ENCODE data around the gene SNX32.

The SNX32 gene

GRCh38 chr11:65869643-65870306 is 36.0 kb downstream of the SNX32 start:
- DNase-seq: no peak

- no peak for DNase-seq
Observed at GRCh38 chr11:65870307-65870658, 36.5 kb downstream of the SNX32 start.

GRCh38 chr11:65870706-65871681 is 37.2 kb downstream of the SNX32 start:
- DNase-seq: no peak

GRCh38 chr11:65871811-65872548 is 38.2 kb downstream of the SNX32 start:
- no peak for DNase-seq

- no peak for DNase-seq
Observed at GRCh38 chr11:65872586-65873317, 39.0 kb downstream of the SNX32 start, which contains the start of gene EFEMP2. Gene EFEMP2, minus strand, starts transcription at chr11:65872800. Its CDS starts 446 bp downstream, at chr11:65872354.

GRCh38 chr11:65873318-65874156 is 39.8 kb downstream of the SNX32 start:
- DNase-seq: peak; percentile 93

GRCh38 chr11:65879617-65880016 is 45.9 kb downstream of the SNX32 start, which contains the start of gene CTSW:
Gene CTSW, plus strand, starts transcription at chr11:65879837. Its CDS starts 18 bp downstream, at chr11:65879855.
- no peak for DNase-seq

- DNase-seq: no peak
Observed at GRCh38 chr11:65880027-65880426, 46.3 kb downstream of the SNX32 start.

- DNase-seq: no peak
Observed at GRCh38 chr11:65880844-65881421, 47.2 kb downstream of the SNX32 start.

- DNase-seq: no peak
Observed at GRCh38 chr11:65882120-65883057, 48.6 kb downstream of the SNX32 start.

GRCh38 chr11:65883058-65883761 is 49.4 kb downstream of the SNX32 start:
- no peak for DNase-seq

GRCh38 chr11:65883786-65884715 is 50.3 kb downstream of the SNX32 start:
- DNase-seq: no peak

- no peak for DNase-seq
Observed at GRCh38 chr11:65884716-65885092, 50.9 kb downstream of the SNX32 start.

GRCh38 chr11:65885231-65885630 is 51.5 kb downstream of the SNX32 start:
- no peak for DNase-seq

GRCh38 chr11:65885808-65886536 is 52.2 kb downstream of the SNX32 start:
- no peak for DNase-seq

GRCh38 chr11:65886826-65887722 is 53.3 kb downstream of the SNX32 start:
- no peak for DNase-seq

All from amniotic stem cell (primary cell).